IMR-90 (cell line): Measurements from ENCODE around the gene PDCD2L. TPM values are rescaled to one million over a fixed set of nuclear protein-coding genes. Genes with fewer than 3 reads are reported as not detected.
"Not testable (repeated sequence)": the region's sequence is repeated elsewhere in the genome, so short reads cannot be mapped to it uniquely, and the experiment has no call there.

Source experiments
- ATAC-seq: fragments of 200-7000 bp; cut with Tn5 transposase; 2 replicates; pipeline ENCODE4 v1.9.1; 2020; ENCODE audit warnings: low read depth, mild to moderate bottlenecking, moderate library complexity
- BruUV-seq: library from RNA; stranded (reverse); fragments of 400-500 nt; replicated peaks from 2 replicates; lab custom pipeline; 2021; lab: Mats Ljungman, UMichigan
- CTCF ChIA-PET: fragments of 300-600 bp; formaldehyde crosslinking; extraction: SDS; loops from one replicate; lab custom pipeline; 2021; ENCODE audit warnings: antibody characterized with exemption; lab: Yijun Ruan, JAX
- POLR2A ChIA-PET: fragments of 300-600 bp; sonication (Branson Sonifier 250); formaldehyde crosslinking; loops from one replicate; lab custom pipeline; 2022; ENCODE audit warnings: antibody characterized with exemption; ENCODE audit not compliant: unreplicated experiment; lab: Charles Lee
- DNase-seq: peaks from one replicate; pipeline ENCODE4 v3.0.0; 2013
- H2AFZ ChIP-seq: replicated peaks from 2 replicates; pipeline ENCODE3; 2013; ENCODE audit warnings: low read length, mild to moderate bottlenecking; ENCODE audit not compliant: poor library complexity
- H2AK5ac ChIP-seq: 2 replicates; pipeline ENCODE4 v1.6.1; 2013; ENCODE audit warnings: low read depth, low read length, inconsistent platforms
- H2AK9ac ChIP-seq: replicated peaks from 2 replicates; pipeline ENCODE3; 2013; ENCODE audit warnings: mild to moderate bottlenecking, low read depth, low read length, moderate library complexity; ENCODE audit not compliant: poor library complexity
- H2BK120ac ChIP-seq: 2 replicates; pipeline ENCODE4 v1.6.1; 2013; ENCODE audit warnings: low read depth, low read length, inconsistent platforms
- H2BK15ac ChIP-seq: 3 replicates; pipeline ENCODE4 v1.6.1; 2013; ENCODE audit warnings: low read depth, low read length, inconsistent platforms
- H2BK20ac ChIP-seq: 2 replicates; pipeline ENCODE4 v1.6.1; 2013; ENCODE audit warnings: low read depth, mild to moderate bottlenecking, inconsistent platforms, low read length, moderate library complexity
- H2BK5ac ChIP-seq: 2 replicates; pipeline ENCODE4 v1.6.1; 2013; ENCODE audit warnings: mild to moderate bottlenecking, low read depth, low read length, inconsistent platforms; ENCODE audit not compliant: poor library complexity, severe bottlenecking
- H3K14ac ChIP-seq: replicated peaks from 2 replicates; pipeline ENCODE4 v1.6.1; 2013; ENCODE audit warnings: low read depth, low read length, inconsistent platforms
- H3K18ac ChIP-seq: 2 replicates; pipeline ENCODE4 v1.6.1; 2013; ENCODE audit warnings: low read depth, low read length, control low read depth
- H3K23ac ChIP-seq: 2 replicates; pipeline ENCODE4 v1.6.1; 2013; ENCODE audit warnings: low read depth, low read length, inconsistent platforms
- H3K27ac ChIP-seq: 2 replicates; pipeline ENCODE4 v1.5.1; 2013; ENCODE audit warnings: mild to moderate bottlenecking, control low read depth, low read length; ENCODE audit not compliant: insufficient read depth
- H3K27me3 ChIP-seq: 2 replicates; pipeline ENCODE4 v1.6.1; 2013; ENCODE audit warnings: low read length; ENCODE audit not compliant: control insufficient read depth, insufficient read depth
- H3K36me3 ChIP-seq: 2 replicates; pipeline ENCODE4 v1.6.1; 2013; ENCODE audit warnings: low read length, mixed read lengths; ENCODE audit not compliant: control insufficient read depth, insufficient read depth
- H3K4ac ChIP-seq: 2 replicates; pipeline ENCODE4 v1.6.1; 2013; ENCODE audit warnings: low read depth, low read length, inconsistent platforms
- H3K4me1 ChIP-seq: 2 replicates; pipeline ENCODE4 v1.6.1; 2013; ENCODE audit warnings: low read length, mixed read lengths; ENCODE audit not compliant: control insufficient read depth, insufficient read depth
- H3K4me2 ChIP-seq: 2 replicates; pipeline ENCODE4 v1.6.1; 2013; ENCODE audit warnings: low read depth, mild to moderate bottlenecking, control low read depth, low read length, moderate library complexity
- H3K4me3 ChIP-seq: 2 replicates; pipeline ENCODE4 v1.5.1; 2013; ENCODE audit warnings: low read depth, mild to moderate bottlenecking, control low read depth, low read length, moderate library complexity; ENCODE audit not compliant: insufficient read depth
- H3K56ac ChIP-seq: 2 replicates; pipeline ENCODE4 v1.6.1; 2013; ENCODE audit warnings: low read length, inconsistent platforms; ENCODE audit not compliant: insufficient read depth; ENCODE audit errors: extremely low read depth
- H3K79me1 ChIP-seq, 2 experiments: 2 replicates each; pipeline ENCODE4 v1.6.1; 2013; ENCODE audit warnings: low read length in 2 of 2, inconsistent platforms in 1 of 2, low read depth in 1 of 2
- H3K9ac ChIP-seq: 2 replicates; pipeline ENCODE4 v1.6.1; 2013; ENCODE audit warnings: low read depth, low read length, control low read depth
- H3K9me1 ChIP-seq: 2 replicates; pipeline ENCODE4 v1.6.1; 2013; ENCODE audit warnings: low read length, inconsistent platforms; ENCODE audit not compliant: insufficient read depth
- H3K9me3 ChIP-seq: 2 replicates; pipeline ENCODE4 v1.6.1; 2013; ENCODE audit warnings: low read length; ENCODE audit not compliant: control insufficient read depth, insufficient read depth
- H4K20me1 ChIP-seq: 2 replicates; pipeline ENCODE4 v1.6.1; 2013; ENCODE audit warnings: low read length, inconsistent platforms; ENCODE audit not compliant: insufficient read depth
- H4K5ac ChIP-seq: 2 replicates; pipeline ENCODE4 v1.6.1; 2013; ENCODE audit warnings: mild to moderate bottlenecking, low read depth, low read length, control low read depth
- H4K8ac ChIP-seq, 2 experiments: 2 replicates each; pipeline ENCODE4 v1.6.1; 2013; ENCODE audit warnings: low read depth in 2 of 2, low read length in 2 of 2, control low read depth in 1 of 2, inconsistent platforms in 1 of 2
- H4K91ac ChIP-seq: 2 replicates; pipeline ENCODE4 v1.6.1; 2013; ENCODE audit warnings: low read depth, low read length, inconsistent platforms; ENCODE audit not compliant: insufficient read depth
- CEBPB ChIP-seq: IDR thresholded peaks from 2 replicates; pipeline ENCODE4 v1.6.1; 2012; ENCODE audit warnings: low read depth, low read length, improper control_type of control experiment
- WGBS, 2 experiments: methylation state at CpG; one replicate each; pipeline versions ENCODE4 v1.1.5 to v1.1.7; 2013; ENCODE audit warnings: missing lambda C conversion rate in 2 of 2; ENCODE audit not compliant: insufficient read length in 1 of 2; ENCODE audit errors: extremely low coverage in 2 of 2; 5-methylcytosine and 5-hydroxymethylcytosine counted together
- dilution Hi-C: fragments of 300-500 bp; cut with HindIII; formaldehyde crosslinking; loops from one replicate; pipeline ENCODE4 v1.14.3; 2018; ENCODE audit warnings: low sequenced_read_pairs; ENCODE audit not compliant: unreplicated experiment
- in situ Hi-C: fragments of 300-500 bp; cut with MboI; formaldehyde crosslinking; loops from 3 replicates; pipeline ENCODE4 v1.14.3; 2019; ENCODE audit warnings: low sequenced_read_pairs, inconsistent platforms, mixed read lengths
- intact Hi-C: fragments of 100-400 bp; cut with micrococcal nuclease; formaldehyde crosslinking; loops from 2 replicates; pipeline ENCODE4 v1.10.0; 2022
- polyA plus RNA-seq, 3 experiments: library from polyadenylated mRNA; depleted of rRNA; stranded (reverse); fragments of >200 nt; gene quantifications; 2 replicates each; pipeline ENCODE4 v1.2.3, GENCODE V29; 2012; ENCODE audit warnings: low replicate concordance in 1 of 3
- total RNA-seq: library from RNA; depleted of rRNA; stranded (reverse); fragments of >200 nt; gene quantifications from 2 replicates; pipeline ENCODE4 v1.2.3, GENCODE V29; 2012

Gene PDCD2L
- total and polyA plus RNA-seq, 2 of the 4 experiments (the other 2 are of a cell fraction): 10.6 to 13.0 TPM

- dilution Hi-C loops, H4K5ac ChIP-seq, H3K14ac ChIP-seq, H3K9me3 ChIP-seq, H3K27me3 ChIP-seq, CTCF ChIA-PET, H2BK20ac ChIP-seq, H2BK5ac ChIP-seq, H2AK5ac ChIP-seq, POLR2A ChIA-PET, H3K4me2 ChIP-seq, H3K9me1 ChIP-seq, H2BK120ac ChIP-seq, DNase-seq, H4K91ac ChIP-seq, H3K18ac ChIP-seq, H3K56ac ChIP-seq, H3K4me1 ChIP-seq, intact Hi-C loops, H3K27ac ChIP-seq, BruUV-seq, H2AK9ac ChIP-seq, H4K8ac ChIP-seq, H3K23ac ChIP-seq, H2AFZ ChIP-seq, H3K4me3 ChIP-seq, H3K9ac ChIP-seq, ATAC-seq, H3K4ac ChIP-seq, H2BK15ac ChIP-seq, in situ Hi-C loops: not testable (repeated sequence)
- peaks cover 25% of the 10 kb centered on the region for H4K20me1 ChIP-seq
- 100% methylated on average over 3 of the region's 4 CpGs; no CpG with 5 or more reads in 1 of the 2 experiments for WGBS, 2 experiments
- peaks cover 36 to 59% of the 10 kb centered on the region in 2 experiments for H3K79me1 ChIP-seq
- TF ChIP-seq CEBPB: peak; percentile 58; the same call in 1 of the 2 replicates
- H3K36me3 ChIP-seq: peaks cover 55% of the 10 kb centered on the region
Measured at GRCh38 chr19:34464785-34465184, 60.6 kb downstream of the PDCD2L start.
